Stimulated activated CD4-positive, alpha-beta T cell treated with anti-CD3 and anti-CD28 coated beads, Interleukin-2, amount 100 ng/mL, for 24 hours (primary cell): ENCODE data around the gene SPAM1.
"Not testable (repeated sequence)": the region's sequence is repeated elsewhere in the genome, so short reads cannot be mapped to it uniquely, and the experiment has no call there.

Source experiments
- DNase-seq, 2 donors: peaks; one replicate each; pipeline ENCODE4 v3.0.0-alpha.2; 2020

Gene SPAM1

GRCh38 chr7:123924941-123925340 lies at the start of gene SPAM1:
TSS of gene SPAM1 (plus strand) at chr7:123925241. CDS start at chr7:123953571, 28,330 bp downstream.
- no peak for DNase-seq

- DNase-seq, result no peak
Observed at GRCh38 chr7:123876557-123877256, 48.3 kb upstream of the SPAM1 start.

- no peak for DNase-seq
Observed at GRCh38 chr7:123879628-123880027, 45.4 kb upstream of the SPAM1 start.

GRCh38 chr7:123881300-123881699 lies 43.7 kb upstream of the SPAM1 start:
- DNase-seq, result no peak

- DNase-seq, result no peak
Observed at GRCh38 chr7:123883154-123883553, 41.9 kb upstream of the SPAM1 start.

- no peak for DNase-seq
Observed at GRCh38 chr7:123888192-123888591, 36.8 kb upstream of the SPAM1 start.

GRCh38 chr7:123894753-123895152 lies 30.3 kb upstream of the SPAM1 start:
- DNase-seq, result not testable (repeated sequence)

GRCh38 chr7:123901101-123901500 lies 23.9 kb upstream of the SPAM1 start:
- DNase-seq, result no peak

GRCh38 chr7:123905714-123906113 lies 19.3 kb upstream of the SPAM1 start:
- DNase-seq, result no peak

- DNase-seq, result no peak
Observed at GRCh38 chr7:123916240-123916724, 8.8 kb upstream of the SPAM1 start.

- no peak for DNase-seq
Observed at GRCh38 chr7:123917878-123918277, 7.2 kb upstream of the SPAM1 start.

- DNase-seq, result no peak
Observed at GRCh38 chr7:123918309-123918708, 6.7 kb upstream of the SPAM1 start.

- no peak for DNase-seq
Observed at GRCh38 chr7:123923599-123923998, 1.4 kb upstream of the SPAM1 start.

- DNase-seq, result no peak
Observed at GRCh38 chr7:123929107-123929506, 4.1 kb downstream of the SPAM1 start.

GRCh38 chr7:123929655-123930054 lies 4.6 kb downstream of the SPAM1 start:
- no peak for DNase-seq

- no peak for DNase-seq
Observed at GRCh38 chr7:123935436-123936381, 10.7 kb downstream of the SPAM1 start.

- DNase-seq, result no peak
Observed at GRCh38 chr7:123936388-123936787, 11.3 kb downstream of the SPAM1 start.

GRCh38 chr7:123939784-123940183 lies 14.7 kb downstream of the SPAM1 start:
- DNase-seq, result no peak

- no peak for DNase-seq
Observed at GRCh38 chr7:123941391-123942180, 16.5 kb downstream of the SPAM1 start.

GRCh38 chr7:123944395-123944794 lies 19.4 kb downstream of the SPAM1 start:
- no peak for DNase-seq

- DNase-seq, result no peak
Observed at GRCh38 chr7:123945938-123946337, 20.9 kb downstream of the SPAM1 start.

- DNase-seq, result no peak
Observed at GRCh38 chr7:123948136-123948535, 23.1 kb downstream of the SPAM1 start.

GRCh38 chr7:123958186-123958703 lies 33.2 kb downstream of the SPAM1 start:
- DNase-seq, result no peak
